ENCODE results near the gene FOXL1. TPM values are rescaled to one million over a fixed set of nuclear protein-coding genes. Genes with fewer than 3 reads are reported as not detected.
A peak's percentile ranks its signal among the peaks of the same experiment; 100 is the strongest.

Gene FOXL1
- total and polyA plus RNA-seq, 12 donors: 0.40 to 1.9 (median 0.84) TPM

DNA sequence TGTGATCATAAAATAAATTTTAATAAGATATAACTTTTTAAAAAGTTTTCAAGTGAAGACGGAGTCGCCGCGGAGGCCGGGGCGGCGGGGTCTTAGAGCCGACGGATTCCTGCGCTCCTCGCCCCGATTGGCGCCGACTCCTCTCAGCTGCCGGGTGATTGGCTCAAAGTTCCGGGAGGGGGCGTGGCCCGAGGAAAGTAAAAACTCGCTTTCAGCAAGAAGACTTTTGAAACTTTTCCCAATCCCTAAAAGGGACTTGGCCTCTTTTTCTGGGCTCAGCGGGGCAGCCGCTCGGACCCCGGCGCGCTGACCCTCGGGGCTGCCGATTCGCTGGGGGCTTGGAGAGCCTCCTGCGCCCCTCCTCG lies 11.8 kb upstream of the FOXL1 start, which contains the start of gene FOXC2:
FOXC2 (plus strand) TSS at position 229 of the 365 bp plus-strand sequence. CDS start 507 bp downstream, outside the sequence.
- Histone ChIP-seq H3K27ac (peak within 1 kb of the TSS; percentile 23 to 90 (median 82)), H3K4me1 (peaks cover 0 to 28% (median 16%) of the 10 kb centered on the region in 9 donors), H3K9me3 (no peaks in the 10 kb centered on the region), H3K27me3 (peaks cover 9 to 95% (median 77%) of the 10 kb centered on the region in 7 donors), H3K4me3 (peak within 1 kb of the TSS; percentile 33 to 66 (median 59)), H3K36me3 (no peaks in the 10 kb centered on the region)
- intact Hi-C loops (cut with DNase I): loop anchor here in 5 of 10 donors (5.0 to 10.0 kb wide), 6 partner anchors 196 to 818 kb away; partner anchors contain the start of gene FBXO31 (in 1 of the 5)
- TF ChIP-seq, protein P1, sequence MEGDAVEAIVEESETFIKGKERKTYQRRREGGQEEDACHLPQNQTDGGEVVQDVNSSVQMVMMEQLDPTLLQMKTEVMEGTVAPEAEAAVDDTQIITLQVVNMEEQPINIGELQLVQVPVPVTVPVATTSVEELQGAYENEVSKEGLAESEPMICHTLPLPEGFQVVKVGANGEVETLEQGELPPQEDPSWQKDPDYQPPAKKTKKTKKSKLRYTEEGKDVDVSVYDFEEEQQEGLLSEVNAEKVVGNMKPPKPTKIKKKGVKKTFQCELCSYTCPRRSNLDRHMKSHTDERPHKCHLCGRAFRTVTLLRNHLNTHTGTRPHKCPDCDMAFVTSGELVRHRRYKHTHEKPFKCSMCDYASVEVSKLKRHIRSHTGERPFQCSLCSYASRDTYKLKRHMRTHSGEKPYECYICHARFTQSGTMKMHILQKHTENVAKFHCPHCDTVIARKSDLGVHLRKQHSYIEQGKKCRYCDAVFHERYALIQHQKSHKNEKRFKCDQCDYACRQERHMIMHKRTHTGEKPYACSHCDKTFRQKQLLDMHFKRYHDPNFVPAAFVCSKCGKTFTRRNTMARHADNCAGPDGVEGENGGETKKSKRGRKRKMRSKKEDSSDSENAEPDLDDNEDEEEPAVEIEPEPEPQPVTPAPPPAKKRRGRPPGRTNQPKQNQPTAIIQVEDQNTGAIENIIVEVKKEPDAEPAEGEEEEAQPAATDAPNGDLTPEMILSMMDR (IDR thresholded peaks at IDR 0.05): no peak
- 1% methylated on average over 30 of the region's 30 CpGs for WGBS, 2 donors
- ATAC-seq (peak; percentile 55 to 78 (median 65)), DNase-seq (peak; percentile 86 to 90)

DNA sequence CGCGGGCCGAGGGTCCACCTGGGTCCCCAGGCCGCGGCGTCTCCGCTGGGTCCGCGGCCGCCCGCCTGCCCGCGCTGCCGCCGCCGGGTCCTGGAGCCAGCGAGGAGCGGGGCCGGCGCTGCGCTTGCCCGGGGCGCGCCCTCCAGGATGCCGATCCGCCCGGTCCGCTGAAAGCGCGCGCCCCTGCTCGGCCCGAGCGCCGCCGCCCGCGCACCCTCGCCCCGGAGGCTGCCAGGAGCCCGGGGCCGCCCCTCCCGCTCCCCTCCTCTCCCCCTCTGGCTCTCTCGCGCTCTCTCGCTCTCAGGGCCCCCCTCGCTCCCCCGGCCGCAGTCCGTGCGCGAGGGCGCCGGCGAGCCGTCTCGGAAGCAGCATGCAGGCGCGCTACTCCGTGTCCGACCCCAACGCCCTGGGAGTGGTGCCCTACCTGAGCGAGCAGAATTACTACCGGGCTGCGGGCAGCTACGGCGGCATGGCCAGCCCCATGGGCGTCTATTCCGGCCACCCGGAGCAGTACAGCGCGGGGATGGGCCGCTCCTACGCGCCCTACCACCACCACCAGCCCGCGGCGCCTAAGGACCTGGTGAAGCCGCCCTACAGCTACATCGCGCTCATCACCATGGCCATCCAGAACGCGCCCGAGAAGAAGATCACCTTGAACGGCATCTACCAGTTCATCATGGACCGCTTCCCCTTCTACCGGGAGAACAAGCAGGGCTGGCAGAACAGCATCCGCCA lies 11.2 kb upstream of the FOXL1 start:
- DNase-seq (peak in 1 of 2 donors; percentile 41), ATAC-seq (peak; percentile 46 to 57 (median 52))
- 1% methylated on average over 73 to 88 of the region's 88 CpGs for WGBS, 2 donors

DNA sequence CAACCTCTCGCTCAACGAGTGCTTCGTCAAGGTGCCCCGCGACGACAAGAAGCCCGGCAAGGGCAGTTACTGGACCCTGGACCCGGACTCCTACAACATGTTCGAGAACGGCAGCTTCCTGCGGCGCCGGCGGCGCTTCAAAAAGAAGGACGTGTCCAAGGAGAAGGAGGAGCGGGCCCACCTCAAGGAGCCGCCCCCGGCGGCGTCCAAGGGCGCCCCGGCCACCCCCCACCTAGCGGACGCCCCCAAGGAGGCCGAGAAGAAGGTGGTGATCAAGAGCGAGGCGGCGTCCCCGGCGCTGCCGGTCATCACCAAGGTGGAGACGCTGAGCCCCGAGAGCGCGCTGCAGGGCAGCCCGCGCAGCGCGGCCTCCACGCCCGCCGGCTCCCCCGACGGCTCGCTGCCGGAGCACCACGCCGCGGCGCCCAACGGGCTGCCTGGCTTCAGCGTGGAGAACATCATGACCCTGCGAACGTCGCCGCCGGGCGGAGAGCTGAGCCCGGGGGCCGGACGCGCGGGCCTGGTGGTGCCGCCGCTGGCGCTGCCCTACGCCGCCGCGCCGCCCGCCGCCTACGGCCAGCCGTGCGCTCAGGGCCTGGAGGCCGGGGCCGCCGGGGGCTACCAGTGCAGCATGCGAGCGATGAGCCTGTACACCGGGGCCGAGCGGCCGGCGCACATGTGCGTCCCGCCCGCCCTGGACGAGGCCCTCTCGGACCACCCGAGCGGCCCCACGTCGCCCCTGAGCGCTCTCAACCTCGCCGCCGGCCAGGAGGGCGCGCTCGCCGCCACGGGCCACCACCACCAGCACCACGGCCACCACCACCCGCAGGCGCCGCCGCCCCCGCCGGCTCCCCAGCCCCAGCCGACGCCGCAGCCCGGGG lies 10.4 kb upstream of the FOXL1 start:
- Histone ChIP-seq H3K27ac (peak overlapping the region; percentile 23 to 90 (median 82)), H3K9me3 (no peaks in the 10 kb centered on the region), H3K27me3 (peaks cover 9 to 98% (median 84%) of the 10 kb centered on the region in 7 donors), H3K4me3 (peak overlapping the region; percentile 33 to 66 (median 59)), H3K4me1 (peaks cover 0 to 39% (median 18%) of the 10 kb centered on the region in 9 donors), H3K36me3 (no peaks in the 10 kb centered on the region)
- TF ChIP-seq, protein P1 (IDR thresholded peaks at IDR 0.05): peak in 1 of 9 donors; percentile 22
- intact Hi-C loops (cut with DNase I): loop anchor here in 5 of 10 donors (5.0 to 10.0 kb wide), 6 partner anchors 194 to 817 kb away; partner anchors contain the start of gene FBXO31 (in 1 of the 5)
- DNase-seq (peak in 1 of 2 donors; percentile 51), ATAC-seq (peak in 4 of 8 donors; percentile 14 to 46 (median 26))
- 0 to 1% methylated on average over 89 to 116 of the region's 116 CpGs for WGBS, 2 donors

More for the DNA sequence above, 11.2 kb upstream of the FOXL1 start:
- Histone ChIP-seq H3K4me1 (peaks cover 0 to 32% (median 18%) of the 10 kb centered on the region in 9 donors), H3K4me3 (peak overlapping the region; percentile 33 to 66 (median 59)), H3K36me3 (no peaks in the 10 kb centered on the region), H3K27ac (peak overlapping the region; percentile 23 to 90 (median 82)), H3K9me3 (no peaks in the 10 kb centered on the region), H3K27me3 (peaks cover 9 to 98% (median 78%) of the 10 kb centered on the region in 7 donors)
- intact Hi-C loops (cut with DNase I): loop anchor here in 5 of 10 donors (5.0 to 10.0 kb wide), 6 partner anchors 195 to 818 kb away; partner anchors contain the start of gene FBXO31 (in 1 of the 5)
- TF ChIP-seq, protein P1 (IDR thresholded peaks at IDR 0.05): no peak

All from heart right ventricle (tissue), 16 donors.